Measurements from ENCODE around the gene TTC34.

Gene TTC34

DNA sequence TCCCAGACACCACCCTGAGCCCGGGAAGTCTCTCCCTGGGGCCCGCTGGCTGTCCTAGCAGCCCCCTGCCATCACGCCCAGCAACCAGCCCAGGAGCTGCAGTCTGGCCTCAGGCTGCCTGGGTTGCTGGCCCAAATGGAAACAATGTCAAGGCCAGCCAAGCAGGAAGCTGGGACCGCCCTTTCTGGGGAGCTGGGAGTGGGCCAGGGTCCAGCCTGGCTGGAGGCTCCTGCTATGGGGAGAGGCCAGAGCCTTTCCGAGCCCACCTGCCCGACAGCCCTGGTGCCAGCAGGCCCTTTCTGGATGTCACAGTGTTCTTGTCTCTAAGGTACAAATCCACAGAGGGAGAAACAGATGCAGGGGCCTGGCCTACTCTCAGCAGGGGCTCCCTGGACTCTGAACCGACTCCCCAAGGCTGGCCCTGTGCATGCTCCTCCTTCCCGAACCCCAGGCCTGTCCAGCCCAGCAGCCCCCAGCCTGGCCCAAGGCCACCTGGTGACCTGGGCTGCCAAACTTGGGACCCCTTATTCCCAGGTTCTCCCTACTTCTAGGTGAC, 167.5 kb downstream of the TTC34 start:
- Histone ChIP-seq H3K4me1 (ENCODE audit: insufficient read depth, low read length) (no peaks in the 10 kb centered on the region), H3K9ac (ENCODE audit: low read depth, low read length) (no peak overlapping the region), H3K36me3 (ENCODE audit: insufficient read depth, low read length) (no peaks in the 10 kb centered on the region), H3K4me2 (ENCODE audit: insufficient read depth, low read length) (no peak overlapping the region), H3K9me3 (ENCODE audit: insufficient read depth, low read length, severe bottlenecking) (peaks cover 24% of the 10 kb centered on the region), H3K27ac (ENCODE audit: low read length) (no peak overlapping the region), H3K27me3 (ENCODE audit: insufficient read depth, low read length, poor library complexity) (no peaks in the 10 kb centered on the region), H2AFZ (ENCODE audit: low read depth, low read length) (no peak overlapping the region), H3K4me3 (ENCODE audit: low read depth in 1 of 2, low read length in 2 of 2) (no peak overlapping the region), H3K79me2 (ENCODE audit: insufficient read depth, low read length) (no peaks in the 10 kb centered on the region), H4K20me1 (ENCODE audit: insufficient read depth, low read length) (no peaks in the 10 kb centered on the region)
- DNase-seq (no peak), ATAC-seq (ENCODE audit: insufficient read depth, low read depth) (no peak)
- TF ChIP-seq EZH2 (IDR thresholded peaks at IDR 0.05; ENCODE audit: borderline replicate concordance, low read depth, low read length, severe bottlenecking), result no peak
- TF ChIP-seq, protein P1, sequence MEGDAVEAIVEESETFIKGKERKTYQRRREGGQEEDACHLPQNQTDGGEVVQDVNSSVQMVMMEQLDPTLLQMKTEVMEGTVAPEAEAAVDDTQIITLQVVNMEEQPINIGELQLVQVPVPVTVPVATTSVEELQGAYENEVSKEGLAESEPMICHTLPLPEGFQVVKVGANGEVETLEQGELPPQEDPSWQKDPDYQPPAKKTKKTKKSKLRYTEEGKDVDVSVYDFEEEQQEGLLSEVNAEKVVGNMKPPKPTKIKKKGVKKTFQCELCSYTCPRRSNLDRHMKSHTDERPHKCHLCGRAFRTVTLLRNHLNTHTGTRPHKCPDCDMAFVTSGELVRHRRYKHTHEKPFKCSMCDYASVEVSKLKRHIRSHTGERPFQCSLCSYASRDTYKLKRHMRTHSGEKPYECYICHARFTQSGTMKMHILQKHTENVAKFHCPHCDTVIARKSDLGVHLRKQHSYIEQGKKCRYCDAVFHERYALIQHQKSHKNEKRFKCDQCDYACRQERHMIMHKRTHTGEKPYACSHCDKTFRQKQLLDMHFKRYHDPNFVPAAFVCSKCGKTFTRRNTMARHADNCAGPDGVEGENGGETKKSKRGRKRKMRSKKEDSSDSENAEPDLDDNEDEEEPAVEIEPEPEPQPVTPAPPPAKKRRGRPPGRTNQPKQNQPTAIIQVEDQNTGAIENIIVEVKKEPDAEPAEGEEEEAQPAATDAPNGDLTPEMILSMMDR (IDR thresholded peaks at IDR 0.05; ENCODE audit: borderline replicate concordance, extremely low read depth, low read length, poor library complexity, severe bottlenecking), result no peak

DNA sequence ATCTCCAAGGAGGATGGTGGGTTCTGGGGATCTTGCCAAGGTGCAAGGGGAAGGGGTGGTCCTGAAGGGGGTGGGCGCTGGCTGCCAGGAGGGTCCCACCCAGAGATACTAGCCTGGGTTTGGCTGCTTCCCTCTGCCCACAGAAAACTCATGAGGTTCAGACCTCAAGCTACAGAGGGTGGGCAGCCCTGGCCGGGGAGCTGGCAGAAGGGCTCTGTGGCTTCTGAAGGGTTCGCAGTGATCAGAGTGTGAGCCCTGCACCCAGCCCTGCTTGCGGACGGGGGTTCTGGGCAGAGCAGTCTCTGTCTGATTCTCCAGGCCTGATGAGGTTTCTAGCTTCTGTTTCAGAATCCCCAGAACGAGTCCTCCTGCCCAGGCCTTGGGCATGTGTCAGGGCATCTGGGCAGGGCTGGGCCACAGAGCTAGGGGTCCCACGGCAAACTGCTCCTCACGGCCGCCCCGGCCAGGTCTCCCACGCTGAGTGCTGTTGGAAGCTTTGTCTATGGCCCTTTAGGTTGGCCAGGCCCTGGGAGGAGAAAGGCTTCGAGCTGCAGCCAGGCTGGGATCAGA, 168.0 kb downstream of the TTC34 start:
- Histone ChIP-seq H3K9me3 (ENCODE audit: insufficient read depth, low read length, severe bottlenecking) (peaks cover 24% of the 10 kb centered on the region), H4K20me1 (ENCODE audit: insufficient read depth, low read length) (no peaks in the 10 kb centered on the region), H3K4me1 (ENCODE audit: insufficient read depth, low read length) (no peaks in the 10 kb centered on the region), H3K4me3 (ENCODE audit: low read depth in 1 of 2, low read length in 2 of 2) (no peak overlapping the region), H3K4me2 (ENCODE audit: insufficient read depth, low read length) (no peak overlapping the region), H3K9ac (ENCODE audit: low read depth, low read length) (no peak overlapping the region), H3K27me3 (ENCODE audit: insufficient read depth, low read length, poor library complexity) (no peaks in the 10 kb centered on the region), H3K36me3 (ENCODE audit: insufficient read depth, low read length) (no peaks in the 10 kb centered on the region), H3K79me2 (ENCODE audit: insufficient read depth, low read length) (no peaks in the 10 kb centered on the region), H2AFZ (ENCODE audit: low read depth, low read length) (no peak overlapping the region), H3K27ac (ENCODE audit: low read length) (no peak overlapping the region)
- DNase-seq (no peak), ATAC-seq (ENCODE audit: insufficient read depth, low read depth) (no peak)
- TF ChIP-seq, protein P1 (IDR thresholded peaks at IDR 0.05; ENCODE audit: borderline replicate concordance, extremely low read depth, low read length, poor library complexity, severe bottlenecking), result no peak
- TF ChIP-seq EZH2 (IDR thresholded peaks at IDR 0.05; ENCODE audit: borderline replicate concordance, low read depth, low read length, severe bottlenecking), result no peak

- H3K36me3 ChIP-seq (ENCODE audit: insufficient read depth, low read length), result no peaks in the 10 kb centered on the region
- no peak for DNase-seq
- H3K4me3 ChIP-seq (ENCODE audit: low read depth in 1 of 2, low read length in 2 of 2), result no peak within 1 kb of the TSS
- H3K4me2 ChIP-seq (ENCODE audit: insufficient read depth, low read length), result no peak within 1 kb of the TSS
- ATAC-seq (ENCODE audit: insufficient read depth, low read depth), result no peak
- H3K4me1 ChIP-seq (ENCODE audit: insufficient read depth, low read length), result no peaks in the 10 kb centered on the region
- H3K9me3 ChIP-seq (ENCODE audit: insufficient read depth, low read length, severe bottlenecking), result peaks cover 22% of the 10 kb centered on the region
- H3K9ac ChIP-seq (ENCODE audit: low read depth, low read length), result no peak within 1 kb of the TSS
- no peak within 1 kb of the TSS for H2AFZ ChIP-seq (ENCODE audit: low read depth, low read length)
- no peaks in the 10 kb centered on the region for H4K20me1 ChIP-seq (ENCODE audit: insufficient read depth, low read length)
- H3K27ac ChIP-seq (ENCODE audit: low read length), result no peak within 1 kb of the TSS
- no peaks in the 10 kb centered on the region for H3K27me3 ChIP-seq (ENCODE audit: insufficient read depth, low read length, poor library complexity)
- no peaks in the 10 kb centered on the region for H3K79me2 ChIP-seq (ENCODE audit: insufficient read depth, low read length)
- TF ChIP-seq EZH2 (IDR thresholded peaks at IDR 0.05; ENCODE audit: borderline replicate concordance, low read depth, low read length, severe bottlenecking), result no peak
- TF ChIP-seq, protein P1 (IDR thresholded peaks at IDR 0.05; ENCODE audit: borderline replicate concordance, extremely low read depth, low read length, poor library complexity, severe bottlenecking), result no peak
These were observed 168.7 kb downstream of the TTC34 start, which contains the start of gene MMEL1 for GRCh38 chr1:2632561-2633361. TSS of gene MMEL1 (minus strand) at chr1:2633016. CDS start at chr1:2629484, 3,532 bp downstream.

All from DND-41 (cell line).